PC-9 (cell line): ENCODE measurements around the gene IYD. TPM values are rescaled to one million over a fixed set of nuclear protein-coding genes. Genes with fewer than 3 reads are reported as not detected.

Source experiments
- BruUV-seq: library from RNA; stranded (reverse); fragments of 400-500 nt; replicated peaks from 2 replicates; lab custom pipeline; 2021; lab: Mats Ljungman, UMichigan
- CTCF ChIA-PET: fragments of 300-600 bp; sonication (Branson Sonifier 250); formaldehyde crosslinking; loops from one replicate; lab custom pipeline; 2022; ENCODE audit warnings: antibody characterized with exemption; lab: Charles Lee
- POLR2A ChIA-PET: fragments of 300-600 bp; sonication (Branson Sonifier 250); formaldehyde crosslinking; loops from one replicate; lab custom pipeline; 2022; ENCODE audit warnings: antibody characterized with exemption; ENCODE audit not compliant: unreplicated experiment; lab: Charles Lee
- DNase-seq, 2 experiments: peaks; one replicate each; pipeline versions ENCODE4 v3.0.0 to v3.0.0-alpha.2; 2015 to 2022; ENCODE audit warnings: mixed read lengths in 1 of 2
- H2AFZ ChIP-seq: fragments of 200-600 bp; sonication (generic); 2 replicates; pipeline ENCODE4 v1.8.1; 2017; ENCODE audit warnings: antibody characterized with exemption
- H3F3A ChIP-seq: fragments of 200-600 bp; sonication (generic); 2 replicates; pipeline ENCODE4 v1.8.1; 2017; ENCODE audit warnings: antibody characterized with exemption, mild to moderate bottlenecking, low read depth; ENCODE audit not compliant: insufficient read depth
- H3K27ac ChIP-seq: fragments of 200-600 bp; sonication (generic); 2 replicates; pipeline ENCODE4 v1.6.1; 2016; ENCODE audit warnings: mixed run types
- H3K27me3 ChIP-seq: fragments of 200-600 bp; sonication (generic); 2 replicates; pipeline ENCODE4 v1.6.1; 2016; ENCODE audit warnings: low read depth, mixed run types; ENCODE audit not compliant: insufficient read depth
- H3K36me3 ChIP-seq: fragments of 200-600 bp; sonication (generic); 2 replicates; pipeline ENCODE4 v1.6.1; 2016; ENCODE audit warnings: low read depth, mixed run types
- H3K4me1 ChIP-seq: fragments of 200-600 bp; sonication (generic); replicated peaks from 2 replicates; pipeline ENCODE4 v1.6.1; 2016; ENCODE audit warnings: mixed run types; ENCODE audit not compliant: insufficient read depth
- H3K4me2 ChIP-seq: fragments of 200-600 bp; sonication (generic); 2 replicates; pipeline ENCODE4 v1.6.1; 2017; ENCODE audit warnings: mixed run types
- H3K4me3 ChIP-seq: fragments of 200-600 bp; sonication (generic); 2 replicates; pipeline ENCODE4 v1.6.1; 2016; ENCODE audit warnings: mixed run types
- H3K79me2 ChIP-seq: fragments of 200-600 bp; sonication (generic); 2 replicates; pipeline ENCODE4 v1.6.1; 2017; ENCODE audit warnings: low read depth, mixed run types
- H3K9me2 ChIP-seq: fragments of 200-600 bp; sonication (generic); 2 replicates; pipeline ENCODE4 v1.8.1; 2017; ENCODE audit warnings: mild to moderate bottlenecking; ENCODE audit not compliant: insufficient read depth
- H3K9me3 ChIP-seq: fragments of 200-600 bp; sonication (generic); 2 replicates; pipeline ENCODE4 v1.8.1; 2016; ENCODE audit warnings: low read depth; ENCODE audit not compliant: insufficient read depth
- H4K20me1 ChIP-seq: fragments of 200-600 bp; sonication (generic); 2 replicates; pipeline ENCODE4 v1.8.1; 2017; ENCODE audit not compliant: insufficient read depth
- CTCF ChIP-seq: fragments of 200-600 bp; sonication (generic); conservative IDR thresholded peaks from 2 replicates; pipeline ENCODE4 v1.6.1; 2017; ENCODE audit warnings: mixed run types, antibody characterized with exemption, mild to moderate bottlenecking, moderate library complexity
- EZH2 ChIP-seq: fragments of 200-600 bp; sonication (generic); IDR thresholded peaks from 2 replicates; pipeline ENCODE4 v1.8.0; 2017; ENCODE audit warnings: antibody characterized with exemption, low read depth
- intact Hi-C: fragments of 100-400 bp; cut with micrococcal nuclease; formaldehyde crosslinking; loops from one replicate; pipeline ENCODE4 v1.10.0; 2022; ENCODE audit not compliant: unreplicated experiment
- total RNA-seq: library from RNA; stranded (reverse); gene quantifications from 2 replicates; pipeline ENCODE4 v1.2.3, GENCODE V29; 2021

Gene IYD
- total RNA-seq, 1 experiment from 2014 or later: not detected

GRCh38 chr6:150346346-150346745, 22.5 kb upstream of the IYD start:
- no TSS peak for BruUV-seq
- no peak for TF ChIP-seq CTCF
- TF ChIP-seq EZH2: no peak
- no peak for DNase-seq
- no peaks in the 10 kb centered on the region for H3K9me3 ChIP-seq
- peaks cover 17% of the 10 kb centered on the region; the same call in 1 of the 2 replicates for H3K4me1 ChIP-seq
- intact Hi-C loops: no loop called here
- H3K36me3 ChIP-seq: no peaks in the 10 kb centered on the region
- no peak overlapping the region for H3K4me2 ChIP-seq
- ChIA-PET POLR2A (interaction anchor here (0.6 kb wide), 1 partner anchor 22 kb away, joined by 5 read pairs; no protein-coding TSS in a partner anchor), CTCF (no interaction called here)
- no peaks in the 10 kb centered on the region for H3K27me3 ChIP-seq
- H3K9me2 ChIP-seq: no peaks in the 10 kb centered on the region
- H2AFZ ChIP-seq: no peak overlapping the region
- H3K79me2 ChIP-seq: no peaks in the 10 kb centered on the region
- peaks cover 9% of the 10 kb centered on the region; the same call in 1 of the 2 replicates for H3F3A ChIP-seq
- H3K27ac ChIP-seq: no peak overlapping the region
- H4K20me1 ChIP-seq: no peaks in the 10 kb centered on the region
- no peak overlapping the region for H3K4me3 ChIP-seq

- intact Hi-C loops: no loop called here
- CTCF ChIA-PET: no interaction called here
- Histone ChIP-seq H3K4me1 (peaks cover 25% of the 10 kb centered on the region), H3F3A (peaks cover 9% of the 10 kb centered on the region; the same call in 1 of the 2 replicates), H3K4me2 (no peak overlapping the region), H3K27me3 (no peaks in the 10 kb centered on the region), H3K36me3 (no peaks in the 10 kb centered on the region), H3K9me2 (no peaks in the 10 kb centered on the region), H3K79me2 (no peaks in the 10 kb centered on the region), H3K9me3 (no peaks in the 10 kb centered on the region), H2AFZ (no peak overlapping the region), H3K4me3 (no peak overlapping the region), H3K27ac (no peak overlapping the region), H4K20me1 (no peaks in the 10 kb centered on the region)
- no peak for DNase-seq
- BruUV-seq: no TSS peak
- POLR2A ChIA-PET: no interaction called here
- TF ChIP-seq EZH2: no peak
Measured at GRCh38 chr6:150347845-150348244, 21.0 kb upstream of the IYD start.

GRCh38 chr6:150349546-150349945, 19.3 kb upstream of the IYD start:
- H3K79me2 ChIP-seq: no peaks in the 10 kb centered on the region
- no peak for DNase-seq
- H3K9me2 ChIP-seq: no peaks in the 10 kb centered on the region
- H3K9me3 ChIP-seq: no peaks in the 10 kb centered on the region
- intact Hi-C loops: no loop called here
- H4K20me1 ChIP-seq: no peaks in the 10 kb centered on the region
- no peak overlapping the region for H3K4me2 ChIP-seq
- H3K4me3 ChIP-seq: no peak overlapping the region
- no peak overlapping the region for H2AFZ ChIP-seq
- no TSS peak for BruUV-seq
- POLR2A ChIA-PET: no interaction called here
- no peaks in the 10 kb centered on the region for H3K27me3 ChIP-seq
- H3K27ac ChIP-seq: no peak overlapping the region
- H3K4me1 ChIP-seq: peaks cover 20% of the 10 kb centered on the region
- no peak for TF ChIP-seq EZH2
- no peak for TF ChIP-seq CTCF
- CTCF ChIA-PET: interaction anchor here (0.7 kb wide), 1 partner anchor 144 kb away, joined by 3 read pairs; no protein-coding TSS in a partner anchor
- peaks cover 9% of the 10 kb centered on the region; the same call in 1 of the 2 replicates for H3F3A ChIP-seq
- H3K36me3 ChIP-seq: no peaks in the 10 kb centered on the region
